Hepatocyte (in vitro differentiated cells): ENCODE results near the gene CEP192. TPM values are rescaled to one million over a fixed set of nuclear protein-coding genes. Genes with fewer than 3 reads are reported as not detected.

Source experiments
- DNase-seq: peaks from one replicate; pipeline ENCODE4 v3.0.0-alpha.2; 2016; ENCODE audit warnings: low spot score
- H2AFZ ChIP-seq: fragments of 200-600 bp; sonication (generic); 2 replicates; pipeline ENCODE4 v1.6.0; 2016; ENCODE audit warnings: antibody characterized with exemption, mild to moderate bottlenecking
- H3K27ac ChIP-seq: fragments of 200-600 bp; sonication (generic); 2 replicates; pipeline ENCODE4 v1.5.1; 2016; ENCODE audit warnings: mild to moderate bottlenecking
- H3K27me3 ChIP-seq: fragments of 200-600 bp; sonication (generic); 2 replicates; pipeline ENCODE4 v1.6.1; 2016
- H3K36me3 ChIP-seq: fragments of 200-600 bp; sonication (generic); replicated peaks from 2 replicates; pipeline ENCODE4 v1.5.1; 2016; ENCODE audit warnings: low read depth; ENCODE audit not compliant: insufficient read depth
- H3K4me1 ChIP-seq: fragments of 200-600 bp; sonication (generic); 2 replicates; pipeline ENCODE4 v1.5.1; 2016; ENCODE audit warnings: mild to moderate bottlenecking, moderate library complexity; ENCODE audit not compliant: insufficient read depth
- H3K4me2 ChIP-seq: fragments of 200-600 bp; sonication (generic); 2 replicates; pipeline ENCODE4 v1.6.0; 2016
- H3K4me3 ChIP-seq: fragments of 200-600 bp; sonication (generic); 2 replicates; pipeline ENCODE4 v1.5.1; 2016; ENCODE audit warnings: mild to moderate bottlenecking
- H3K79me2 ChIP-seq: fragments of 200-600 bp; sonication (generic); 2 replicates; pipeline ENCODE4 v1.6.0; 2017; ENCODE audit warnings: mild to moderate bottlenecking
- H3K9me2 ChIP-seq: fragments of 200-600 bp; sonication (generic); replicated peaks from 2 replicates; pipeline ENCODE4 v1.6.0; 2017; ENCODE audit warnings: mild to moderate bottlenecking; ENCODE audit not compliant: insufficient read depth
- H3K9me3 ChIP-seq: fragments of 200-600 bp; sonication (generic); 2 replicates; pipeline ENCODE4 v1.5.1; 2016; ENCODE audit warnings: low read depth, mild to moderate bottlenecking
- H4K20me1 ChIP-seq: fragments of 200-600 bp; sonication (generic); 2 replicates; pipeline ENCODE4 v1.6.0; 2016; ENCODE audit warnings: mild to moderate bottlenecking; ENCODE audit not compliant: insufficient read depth, poor library complexity, severe bottlenecking
- EZH2 ChIP-seq: fragments of 200-600 bp; sonication (generic); IDR thresholded peaks from 2 replicates; pipeline ENCODE4 v1.6.1; 2016; ENCODE audit warnings: antibody characterized with exemption, mild to moderate bottlenecking, borderline replicate concordance
- EZH2phosphoT487 ChIP-seq: fragments of 200-600 bp; sonication (generic); IDR thresholded peaks from one replicate; pipeline ENCODE4 v1.6.1; 2018; ENCODE audit warnings: antibody characterized with exemption, mild to moderate bottlenecking, low read depth, moderate library complexity; ENCODE audit not compliant: unreplicated experiment, severe bottlenecking
- WGBS: methylation state at CpG from one replicate; pipeline ENCODE4 v1.1.6; 2016; ENCODE audit warnings: low lambda C conversion rate; ENCODE audit errors: missing lambda C conversion rate; 5-methylcytosine and 5-hydroxymethylcytosine counted together
- polyA plus RNA-seq: library from polyadenylated mRNA; unstranded; fragments of >200 nt; fragmentation: Nextera tagmentation; extraction: Ambion mirVana; gene quantifications from 2 replicates; pipeline ENCODE4 v1.2.1, GENCODE V29; 2016
- total RNA-seq: library from RNA; depleted of rRNA; stranded (reverse); fragments of >200 nt; gene quantifications from 2 replicates; pipeline ENCODE4 v1.2.3, GENCODE V29; 2014
- TF ChIP-seq, protein P1 (sequence below): fragments of 200-600 bp; sonication (generic); IDR thresholded peaks from 2 replicates; pipeline ENCODE4 v1.5.1; 2016; ENCODE audit warnings: antibody characterized with exemption, mild to moderate bottlenecking; ENCODE audit not compliant: poor library complexity

Gene CEP192
- total and polyA plus RNA-seq, 2 experiments from 2014 or later = 7.9 to 17.4 TPM

DNA sequence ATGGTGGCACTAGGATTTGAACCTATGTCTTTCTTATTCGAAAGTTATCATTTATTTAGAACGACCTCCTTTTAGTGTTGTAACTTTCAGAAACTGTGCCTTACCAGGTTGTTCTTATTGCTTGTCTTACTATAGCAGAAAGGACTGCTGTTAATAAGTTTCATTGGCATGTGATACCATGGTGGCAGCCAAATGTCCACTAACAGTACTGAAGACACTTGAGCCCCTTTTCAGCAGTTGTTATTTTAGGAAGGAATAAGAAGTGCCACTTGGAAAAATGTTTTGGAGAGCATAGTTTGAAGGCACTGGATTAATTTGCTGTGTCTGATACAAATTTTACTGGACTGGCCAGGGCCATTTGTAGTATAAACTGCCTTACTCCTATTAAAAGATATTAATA is 37.7 kb downstream of the CEP192 start:
- no peak for DNase-seq
- H3K36me3 ChIP-seq = no peaks in the 10 kb centered on the region

DNA sequence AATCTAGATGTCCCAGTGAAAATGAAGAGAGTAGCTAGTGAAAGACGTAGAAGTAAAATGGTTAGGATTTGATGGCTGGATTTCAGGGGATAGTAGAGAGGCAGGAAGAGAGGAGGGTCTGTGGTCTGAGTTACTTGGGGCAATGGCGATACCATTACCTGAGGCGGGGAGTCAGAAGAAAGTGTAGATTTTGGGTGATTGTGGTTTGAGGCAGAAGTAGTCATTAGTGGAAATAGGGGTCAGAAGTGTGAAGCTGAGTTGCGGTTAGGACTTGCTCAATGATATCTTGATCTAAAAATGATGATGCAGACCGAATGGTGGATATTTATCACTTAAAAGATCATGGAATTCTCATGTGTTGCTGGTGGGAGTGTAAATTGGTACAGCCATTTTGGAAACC is 41.0 kb downstream of the CEP192 start:
- no peaks in the 10 kb centered on the region for H3K27me3 ChIP-seq
- no peaks in the 10 kb centered on the region for H4K20me1 ChIP-seq
- WGBS = 93% methylated on average over 5 of the region's 5 CpGs
- no peak for DNase-seq
- no peaks in the 10 kb centered on the region for H3K9me3 ChIP-seq
- TF ChIP-seq EZH2phosphoT487 = no peak
- no peak for TF ChIP-seq EZH2
- TF ChIP-seq, protein P1, sequence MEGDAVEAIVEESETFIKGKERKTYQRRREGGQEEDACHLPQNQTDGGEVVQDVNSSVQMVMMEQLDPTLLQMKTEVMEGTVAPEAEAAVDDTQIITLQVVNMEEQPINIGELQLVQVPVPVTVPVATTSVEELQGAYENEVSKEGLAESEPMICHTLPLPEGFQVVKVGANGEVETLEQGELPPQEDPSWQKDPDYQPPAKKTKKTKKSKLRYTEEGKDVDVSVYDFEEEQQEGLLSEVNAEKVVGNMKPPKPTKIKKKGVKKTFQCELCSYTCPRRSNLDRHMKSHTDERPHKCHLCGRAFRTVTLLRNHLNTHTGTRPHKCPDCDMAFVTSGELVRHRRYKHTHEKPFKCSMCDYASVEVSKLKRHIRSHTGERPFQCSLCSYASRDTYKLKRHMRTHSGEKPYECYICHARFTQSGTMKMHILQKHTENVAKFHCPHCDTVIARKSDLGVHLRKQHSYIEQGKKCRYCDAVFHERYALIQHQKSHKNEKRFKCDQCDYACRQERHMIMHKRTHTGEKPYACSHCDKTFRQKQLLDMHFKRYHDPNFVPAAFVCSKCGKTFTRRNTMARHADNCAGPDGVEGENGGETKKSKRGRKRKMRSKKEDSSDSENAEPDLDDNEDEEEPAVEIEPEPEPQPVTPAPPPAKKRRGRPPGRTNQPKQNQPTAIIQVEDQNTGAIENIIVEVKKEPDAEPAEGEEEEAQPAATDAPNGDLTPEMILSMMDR = no peak
- no peaks in the 10 kb centered on the region for H3K36me3 ChIP-seq
- no peak overlapping the region for H3K4me2 ChIP-seq
- H2AFZ ChIP-seq = no peak overlapping the region
- no peaks in the 10 kb centered on the region for H3K9me2 ChIP-seq
- H3K79me2 ChIP-seq = no peaks in the 10 kb centered on the region
- no peak overlapping the region for H3K4me3 ChIP-seq
- no peaks in the 10 kb centered on the region for H3K4me1 ChIP-seq
- no peak overlapping the region for H3K27ac ChIP-seq

More for the DNA sequence above, 37.7 kb downstream of the CEP192 start:
- Histone ChIP-seq H3K9me2 (no peaks in the 10 kb centered on the region), H3K4me2 (no peak overlapping the region), H2AFZ (no peak overlapping the region), H3K79me2 (peaks cover 5% of the 10 kb centered on the region), H3K27ac (no peak overlapping the region), H3K27me3 (no peaks in the 10 kb centered on the region), H4K20me1 (no peaks in the 10 kb centered on the region), H3K9me3 (no peaks in the 10 kb centered on the region), H3K4me3 (no peak overlapping the region), H3K4me1 (no peaks in the 10 kb centered on the region)
- no peak for TF ChIP-seq EZH2
- TF ChIP-seq, protein P1 = no peak
- TF ChIP-seq EZH2phosphoT487 = no peak
- WGBS = 93% methylated on average over 2 of the region's 2 CpGs

DNA sequence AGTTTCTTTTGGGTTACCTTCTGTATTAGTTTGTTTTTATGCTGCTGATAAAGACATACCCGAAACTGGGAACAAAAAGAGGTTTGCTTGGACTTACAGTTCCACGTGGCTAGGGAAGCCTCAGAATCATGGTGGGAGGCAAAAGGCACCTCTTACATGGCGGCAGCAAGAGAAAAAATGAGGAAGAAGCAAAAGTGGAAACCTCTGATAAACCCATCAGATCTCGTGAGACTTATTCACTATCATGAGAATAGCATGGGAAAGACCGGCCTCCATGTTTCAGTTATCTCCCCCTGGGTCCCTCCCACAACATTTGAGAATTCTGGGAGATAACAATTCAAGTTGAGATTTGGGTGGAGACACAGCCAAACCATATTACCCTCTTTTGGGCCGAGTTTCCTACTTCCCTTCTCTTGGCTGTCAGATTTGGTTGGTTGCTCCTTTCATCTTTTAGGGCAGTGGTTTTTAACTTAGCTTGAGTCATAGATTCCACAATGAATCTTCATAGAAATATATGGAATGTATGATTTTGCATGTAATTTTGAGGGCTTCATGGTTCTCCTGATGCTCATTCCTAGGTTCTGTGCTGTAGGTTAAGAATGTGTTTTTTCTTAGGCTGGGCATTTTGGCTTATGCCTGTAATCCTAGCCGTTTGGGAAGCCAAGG is 44.2 kb downstream of the CEP192 start:
- Histone ChIP-seq H2AFZ (no peak overlapping the region), H3K9me2 (no peaks in the 10 kb centered on the region), H3K27ac (no peak overlapping the region), H3K9me3 (no peaks in the 10 kb centered on the region), H3K79me2 (no peaks in the 10 kb centered on the region), H3K27me3 (no peaks in the 10 kb centered on the region), H3K36me3 (no peaks in the 10 kb centered on the region), H3K4me1 (no peaks in the 10 kb centered on the region), H4K20me1 (no peaks in the 10 kb centered on the region), H3K4me2 (no peak overlapping the region), H3K4me3 (no peak overlapping the region)
- TF ChIP-seq EZH2 = no peak
- TF ChIP-seq EZH2phosphoT487 = no peak
- TF ChIP-seq, protein P1 = no peak
- DNase-seq = no peak
- WGBS = 93% methylated on average over 7 of the region's 7 CpGs
